Kidney epithelial cell (primary cell): ENCODE measurements around the gene NAGS. TPM values are rescaled to one million over a fixed set of nuclear protein-coding genes. Genes with fewer than 3 reads are reported as not detected.
"Not testable (repeated sequence)": the region's sequence is repeated elsewhere in the genome, so short reads cannot be mapped to it uniquely, and the experiment has no call there.

Experiments used
- DNase-seq: peaks from one replicate; pipeline ENCODE4 v3.0.0-alpha.2; 2010; ENCODE audit warnings: low read depth
- H3K27me3 ChIP-seq: 2 replicates; pipeline ENCODE4 v1.6.0; 2011; ENCODE audit warnings: low read length; ENCODE audit not compliant: control insufficient read depth, insufficient read depth
- H3K36me3 ChIP-seq: 2 replicates; pipeline ENCODE4 v1.5.1; 2011; ENCODE audit warnings: low read length; ENCODE audit not compliant: control insufficient read depth, insufficient read depth
- H3K4me3 ChIP-seq: 2 replicates; pipeline ENCODE4 v1.5.1; 2011; ENCODE audit warnings: low read depth, mild to moderate bottlenecking, control low read depth, low read length
- CTCF ChIP-seq: IDR thresholded peaks from 2 replicates; pipeline ENCODE4 v1.5.1; 2011; ENCODE audit warnings: mild to moderate bottlenecking, moderate library complexity, low read length, control low read depth, inconsistent platforms; ENCODE audit not compliant: insufficient read depth, poor library complexity, severe bottlenecking
- total RNA-seq: library from RNA; depleted of rRNA; stranded (reverse); fragments of >200 nt; gene quantifications from 2 replicates; pipeline ENCODE4 v1.2.3, GENCODE V29; 2015

NAGS gene
- total RNA-seq, 1 donor from 2014 or later = 15.7 TPM

GRCh38 chr17:43988301-43988700 lies 16.1 kb upstream of the NAGS start:
- no peak for TF ChIP-seq CTCF
- no peak for DNase-seq
- Histone ChIP-seq H3K4me3 (no peak overlapping the region), H3K36me3 (no peaks in the 10 kb centered on the region), H3K27me3 (peaks cover 22% of the 10 kb centered on the region)

GRCh38 chr17:43992641-43993040 lies 11.8 kb upstream of the NAGS start:
- TF ChIP-seq CTCF = no peak
- no peak for DNase-seq
- Histone ChIP-seq H3K4me3 (no peak overlapping the region), H3K27me3 (peaks cover 8% of the 10 kb centered on the region), H3K36me3 (no peaks in the 10 kb centered on the region)

GRCh38 chr17:43994272-43995149 lies 9.9 kb upstream of the NAGS start:
- Histone ChIP-seq H3K4me3 (peak overlapping the region; percentile 25), H3K36me3 (no peaks in the 10 kb centered on the region), H3K27me3 (peaks cover 6% of the 10 kb centered on the region)
- no peak for DNase-seq
- TF ChIP-seq CTCF = peak; percentile 90

GRCh38 chr17:43995150-43995471 lies 9.3 kb upstream of the NAGS start:
- no peak overlapping the region for H3K4me3 ChIP-seq
- no peak for DNase-seq
- TF ChIP-seq CTCF = no peak
- H3K36me3 ChIP-seq = no peaks in the 10 kb centered on the region
- H3K27me3 ChIP-seq = peaks cover 6% of the 10 kb centered on the region

GRCh38 chr17:43997180-43997579 lies 7.2 kb upstream of the NAGS start:
- not testable (repeated sequence) for DNase-seq, H3K27me3 ChIP-seq, H3K4me3 ChIP-seq, H3K36me3 ChIP-seq

- H3K27me3 ChIP-seq = peaks cover 6% of the 10 kb centered on the region
- no peak for DNase-seq
- TF ChIP-seq CTCF = no peak
These were observed 5.9 kb upstream of the NAGS start for GRCh38 chr17:43998552-43998951.

More at GRCh38 chr17:43998552-43998951, 5.9 kb upstream of the NAGS start:
- Histone ChIP-seq H3K4me3 (no peak overlapping the region), H3K36me3 (no peaks in the 10 kb centered on the region)
